Measurements from ENCODE around the gene ZBTB8A.

GRCh38 chr1:32635508-32636277 is 96.5 kb downstream of the ZBTB8A start:
- TF ChIP-seq POLR2A (IDR thresholded peaks at IDR 0.05) (no peak), CTCF (IDR thresholded peaks at IDR 0.05) (no peak)
